H1 (cell line): ENCODE measurements around the gene STARD8. TPM values are rescaled to one million over a fixed set of nuclear protein-coding genes. Genes with fewer than 3 reads are reported as not detected.

ENCODE experiments used
- BACH1 ChIP-seq: IDR thresholded peaks from 2 replicates; pipeline ENCODE4 v1.6.1; 2012; ENCODE audit warnings: low read length, improper control_type of control experiment
- CHD7 ChIP-seq: fragments of 300-600 bp; sonication (generic); IDR thresholded peaks from 2 replicates; pipeline ENCODE4 v1.7.1; 2012; ENCODE audit warnings: low read length, moderate library complexity, mild to moderate bottlenecking, inconsistent platforms; ENCODE audit not compliant: insufficient replicate concordance
- EP300 ChIP-seq, 2 experiments: IDR thresholded peaks; 1 replicate in 1 of 2; 2 replicates in 1 of 2; pipeline ENCODE4 v1.6.1; 2011 to 2012; ENCODE audit warnings: low read depth in 2 of 2, low read length in 2 of 2, mild to moderate bottlenecking in 2 of 2, borderline replicate concordance in 1 of 2, inconsistent platforms in 1 of 2, moderate library complexity in 1 of 2
- RFX5 ChIP-seq: IDR thresholded peaks from 2 replicates; pipeline ENCODE4 v1.6.1; 2011; ENCODE audit warnings: low read depth, low read length, improper control_type of control experiment, borderline replicate concordance
- RNF2 ChIP-seq: fragments of 200-900, 300-1000 bp; sonication (generic); IDR thresholded peaks from 2 replicates; pipeline ENCODE4 v1.7.1; 2016; ENCODE audit warnings: borderline replicate concordance, low read depth, mild to moderate bottlenecking, antibody characterized with exemption, low read length; ENCODE audit not compliant: poor library complexity, severe bottlenecking; ENCODE audit errors: missing control alignments
- polyA plus RNA-seq, 7 experiments: library from polyadenylated mRNA; depleted of rRNA in 3 of 7; stranded (reverse) in 5 of 7; unstranded in 2 of 7; fragments of >200 nt in 5 of 7; fragments of 200-250 nt in 2 of 7; gene quantifications; 1 replicate in 5 of 7; 2 replicates in 1 of 7; 4 replicates in 1 of 7; pipeline versions ENCODE4 v1.2.1 to v1.2.3, GENCODE V29; 2011 to 2013; ENCODE audit warnings: missing spikeins in 2 of 7, mixed read lengths in 2 of 7
- total RNA-seq: library from RNA; stranded (reverse); fragmentation: NEBNext Ultra II Directional; extraction: Animal tissue kit (Norgen Biotek cat#: 25700); gene quantifications from 2 replicates; pipeline ENCODE4 v1.2.1, GENCODE V29; 2021

STARD8 gene
- total and polyA plus RNA-seq, 2 of the 8 experiments (the other 6 are each of a cell fraction or from before 2014, with no cell fraction given) = 1.8 to 3.8 TPM

GRCh38 chrX:68720851-68721250 is 73.4 kb downstream of the STARD8 start (continued):
- TF ChIP-seq CHD7 (no peak), RFX5 (no peak), EP300 (IDR thresholded peaks at IDR 0.05; ENCODE audit: borderline replicate concordance in 1 of 2, low read depth in 2 of 2, low read length in 2 of 2) (no peak), RNF2 (no peak), BACH1 (no peak)
